Islet precursor cell (in vitro differentiated cells): ENCODE data around the gene PMPCA.
"Not testable (repeated sequence)": the region's sequence is repeated elsewhere in the genome, so short reads cannot be mapped to it uniquely, and the experiment has no call there.

Experiments
- DNase-seq: peaks from one replicate; pipeline ENCODE4 v3.0.0-alpha.2; 2018

Gene PMPCA

DNA sequence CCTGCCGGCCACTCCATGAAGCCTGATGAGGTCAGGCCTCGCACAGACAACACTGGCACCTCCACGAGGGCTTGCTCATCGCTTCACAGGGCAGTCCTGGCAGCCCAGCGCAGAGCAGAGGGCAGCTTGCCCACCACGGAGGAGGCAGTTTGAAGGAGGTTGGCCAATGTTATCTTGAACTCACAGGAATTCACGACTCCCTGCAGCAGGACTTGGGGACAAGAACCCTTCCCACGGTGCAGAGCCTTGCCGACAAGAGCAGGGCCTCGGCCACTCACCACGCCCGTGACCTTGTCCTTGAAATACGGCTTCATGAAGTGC, 15.5 kb upstream of the PMPCA start:
- no peak for DNase-seq

DNA sequence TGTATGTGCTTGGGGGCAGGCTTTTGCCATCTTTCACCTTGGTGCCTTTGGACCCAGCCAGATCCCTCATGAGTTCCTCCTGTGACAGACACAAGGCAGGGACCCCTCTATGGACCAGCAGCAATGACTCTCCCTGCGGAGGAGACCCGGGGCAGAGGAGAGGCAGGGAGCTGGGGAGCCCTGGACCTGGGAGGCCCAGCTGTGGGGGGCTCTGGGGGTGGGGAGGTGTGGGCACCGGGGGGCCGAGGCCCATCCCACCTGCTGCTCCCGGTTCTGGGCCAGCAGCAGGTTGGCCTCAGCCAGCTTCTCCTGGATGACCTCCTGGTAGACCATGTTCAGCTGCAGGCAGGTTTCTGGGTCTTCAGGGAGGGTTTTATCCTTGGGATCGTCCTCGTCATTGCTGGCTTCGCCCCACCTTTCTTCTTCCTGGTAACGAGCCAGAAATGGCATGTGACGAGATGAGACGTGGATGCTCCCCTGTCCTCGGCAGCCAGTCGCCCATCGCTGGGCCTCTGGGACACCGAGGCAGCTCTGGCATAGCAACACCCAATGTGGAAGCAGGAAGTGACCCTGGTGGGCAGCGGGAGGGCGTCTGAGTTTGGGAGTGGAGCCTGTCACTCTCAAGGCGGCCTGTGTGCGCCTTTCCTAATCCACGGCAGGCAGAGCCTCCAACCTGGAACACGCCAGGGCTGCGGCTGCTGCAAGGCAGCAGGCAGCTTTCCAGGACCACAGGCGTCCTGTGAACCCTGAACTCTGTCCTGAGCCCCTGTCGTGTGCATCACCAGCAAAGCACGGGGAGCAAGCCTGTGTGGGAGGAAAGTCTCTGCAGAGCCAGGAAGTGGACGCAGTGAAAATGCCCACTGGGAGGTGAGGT, 14.9 kb upstream of the PMPCA start:
- DNase-seq: no peak

DNA sequence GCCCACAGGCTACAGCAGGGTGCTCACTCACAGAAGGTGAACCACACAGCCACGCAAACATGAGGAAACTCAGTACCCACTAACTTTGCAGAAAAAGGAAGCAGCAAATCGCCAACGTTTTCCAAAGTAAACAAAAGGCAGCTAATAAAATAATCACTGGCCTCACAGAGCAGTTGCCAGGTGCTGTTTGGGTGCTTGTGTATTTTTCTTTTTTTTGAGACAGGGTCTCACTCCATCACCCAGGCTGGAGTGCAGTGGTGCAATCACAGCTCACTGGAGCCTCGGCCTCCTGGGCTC, 14.3 kb upstream of the PMPCA start:
- DNase-seq: no peak

DNA sequence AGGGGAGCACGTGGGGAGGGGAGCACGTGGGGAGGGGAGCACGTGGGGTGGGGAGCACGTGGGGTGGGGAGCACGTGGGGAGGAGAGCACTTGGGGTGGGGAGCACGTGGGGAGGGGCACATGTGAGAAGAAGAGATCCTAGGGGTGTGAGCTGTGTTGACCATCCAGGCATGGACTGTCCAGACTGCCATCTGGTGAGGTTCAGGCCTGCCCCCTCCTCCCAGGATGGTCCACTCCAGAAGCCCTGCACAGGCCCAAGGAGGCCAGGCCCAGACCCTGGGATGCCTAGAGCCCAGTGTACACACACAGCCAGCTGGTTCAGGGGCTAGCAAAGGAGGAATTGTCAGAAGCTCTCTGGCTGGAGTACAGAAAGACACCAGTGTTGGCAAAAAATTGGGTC, 12.8 kb upstream of the PMPCA start:
- DNase-seq: no peak

DNA sequence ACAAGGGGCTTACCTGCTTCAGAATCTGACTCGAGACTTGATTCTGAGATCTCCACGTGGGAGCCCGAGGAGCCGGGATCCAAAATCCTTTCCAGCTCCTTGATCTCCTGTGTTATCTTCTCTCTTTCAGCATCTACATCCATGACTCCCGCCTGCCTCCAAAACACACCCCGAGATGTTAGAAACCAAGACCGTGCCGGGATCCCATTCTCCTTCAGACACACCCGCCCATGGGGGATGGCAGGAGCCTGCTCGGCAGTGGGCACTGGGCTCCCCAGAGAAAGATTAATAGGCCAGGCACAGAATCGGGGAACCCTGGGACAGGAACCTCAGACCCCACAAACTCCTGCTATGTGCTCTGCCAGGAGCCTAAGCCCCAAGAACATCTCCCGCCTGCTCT, 12.2 kb upstream of the PMPCA start:
- DNase-seq: no peak

DNA sequence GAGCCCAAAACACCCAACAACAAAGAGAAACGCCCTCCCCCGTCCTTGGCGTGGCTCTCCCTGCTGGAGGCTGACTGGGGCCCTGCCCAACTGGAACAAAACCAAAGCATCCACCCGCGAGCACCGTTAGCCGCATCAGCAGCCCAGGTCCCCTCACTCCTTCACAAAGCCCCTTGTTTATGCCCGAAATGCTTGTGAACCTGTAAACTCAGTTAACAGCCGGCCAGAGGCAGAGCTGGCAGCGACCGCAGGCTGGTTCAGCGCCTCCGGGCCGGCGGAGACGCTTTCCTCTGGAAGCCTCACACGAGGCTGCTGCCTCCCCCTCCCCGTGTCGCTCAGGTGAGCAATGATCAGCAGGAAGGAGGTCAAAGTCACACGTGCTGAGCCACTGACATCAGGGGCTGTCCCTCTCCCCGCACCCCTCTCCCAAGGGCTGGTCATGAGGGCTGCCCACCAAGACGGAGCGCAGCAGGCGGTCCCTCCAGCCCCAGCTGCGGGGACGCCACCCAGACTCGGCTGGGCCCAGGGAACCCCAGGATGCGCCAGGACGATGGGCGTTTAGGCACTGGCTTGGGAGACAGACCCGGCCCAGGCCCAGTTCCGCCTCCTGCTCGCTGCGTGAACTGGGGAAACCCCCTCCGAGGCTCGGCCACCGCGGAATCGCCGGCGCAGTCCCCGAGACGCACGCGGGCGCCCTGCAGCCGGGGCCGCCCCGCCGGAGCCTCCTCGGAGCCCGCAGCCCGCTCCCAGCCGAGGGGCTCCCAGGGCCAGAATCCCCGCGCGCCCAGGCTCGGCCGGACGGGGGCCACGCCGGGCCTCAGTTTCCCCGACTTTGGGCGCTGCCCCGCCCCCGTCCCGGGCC, 11.1 kb upstream of the PMPCA start:
- no peak for DNase-seq

DNA sequence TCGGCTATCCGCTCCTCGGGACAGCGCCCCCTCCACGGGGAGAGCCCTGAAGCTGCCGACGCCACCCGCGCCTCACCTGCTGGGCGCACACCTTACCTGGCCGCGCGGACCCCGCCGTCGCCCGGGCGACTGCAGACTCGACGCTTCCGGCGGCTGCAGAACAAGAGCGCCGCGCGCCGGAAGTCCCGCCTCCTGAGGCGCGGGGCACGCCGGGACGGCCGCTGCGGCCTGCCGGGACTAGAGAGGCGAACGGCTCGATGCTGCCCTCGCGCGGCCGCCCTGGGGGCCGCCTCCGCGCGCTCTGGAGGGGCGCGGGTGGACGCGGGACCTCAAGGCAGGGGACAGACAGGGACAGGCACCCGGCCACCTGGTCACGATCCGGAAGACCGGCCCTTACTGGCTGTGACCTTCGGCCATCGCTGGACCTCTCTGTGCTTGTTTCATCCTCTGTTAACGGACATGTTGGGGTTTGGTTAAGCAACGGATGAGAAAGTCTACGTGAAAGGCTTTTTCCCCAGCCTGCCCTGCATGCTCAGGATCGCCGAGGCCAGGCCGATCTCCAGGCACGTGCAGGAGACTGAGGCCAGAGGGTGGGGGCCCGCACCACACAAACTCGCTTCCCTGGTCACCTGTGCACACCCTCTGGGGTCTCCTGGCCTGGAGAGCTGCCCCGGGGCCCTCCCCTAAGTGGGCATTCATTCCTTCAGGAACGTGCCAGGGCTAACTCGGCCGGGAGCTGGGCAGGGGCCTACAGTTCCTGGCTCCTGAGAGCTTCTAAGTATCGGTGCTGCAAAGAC, 10.2 kb upstream of the PMPCA start, which contains the start of gene SNAPC4:
SNAPC4 (minus strand) TSS at position 133 of the 797 bp plus-strand sequence. CDS start 1,742 bp downstream, outside the sequence.
- DNase-seq: peak; percentile 91

DNA sequence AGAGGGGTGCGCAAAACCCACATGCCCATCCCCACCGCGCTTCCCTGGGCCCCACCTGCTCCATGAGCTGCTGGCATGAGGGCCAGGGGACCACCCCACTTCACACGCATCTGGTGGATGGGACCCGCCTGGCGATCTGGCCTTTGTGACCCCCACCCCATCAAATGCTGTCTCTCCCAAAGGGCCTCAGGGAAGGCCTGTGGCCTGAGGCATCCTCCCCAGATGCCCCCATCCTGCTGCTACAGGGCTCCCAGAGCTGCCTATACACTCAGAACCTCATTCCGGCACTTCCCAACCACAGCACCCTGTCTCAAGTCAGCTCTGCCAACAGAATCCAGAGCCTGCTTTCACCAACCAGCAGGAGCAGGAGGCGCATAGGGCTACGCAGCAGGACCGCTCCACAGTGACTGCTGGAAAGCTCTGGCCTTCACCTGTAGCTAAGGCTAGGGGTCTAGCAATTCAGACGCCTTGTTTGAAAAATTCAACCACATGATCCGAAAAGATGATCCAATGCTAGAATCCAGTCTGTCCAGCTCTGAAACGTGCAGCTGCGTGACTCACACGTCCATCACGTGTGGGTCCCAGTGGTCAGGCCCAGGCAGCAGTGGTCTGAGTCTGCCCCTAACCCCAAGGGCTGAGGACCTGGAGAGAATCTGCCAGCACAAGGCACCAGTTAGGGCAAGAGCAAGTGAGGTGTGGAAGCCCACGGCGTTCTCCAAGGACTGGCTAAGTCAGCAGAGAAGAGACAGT, 9.1 kb upstream of the PMPCA start:
- no peak for DNase-seq

DNA sequence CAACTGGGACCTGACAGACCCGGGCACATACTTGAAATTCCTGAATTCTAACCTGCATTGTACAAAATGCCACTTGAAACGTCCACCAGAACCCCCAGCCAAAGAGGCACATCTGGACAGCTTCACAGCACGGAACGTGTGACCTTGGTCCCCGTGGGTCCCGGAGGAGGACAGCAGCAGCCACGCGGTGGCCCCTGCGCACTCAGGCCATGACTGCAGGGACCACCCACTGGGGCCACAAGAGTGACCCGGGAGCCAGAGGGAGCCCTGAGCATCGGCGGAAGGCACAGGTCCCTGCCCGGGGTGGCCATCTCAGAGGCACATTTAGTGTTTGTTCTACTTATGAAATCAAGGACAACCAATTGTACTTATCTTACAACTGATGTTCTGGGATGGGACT, 8.4 kb upstream of the PMPCA start:
- no peak for DNase-seq

DNA sequence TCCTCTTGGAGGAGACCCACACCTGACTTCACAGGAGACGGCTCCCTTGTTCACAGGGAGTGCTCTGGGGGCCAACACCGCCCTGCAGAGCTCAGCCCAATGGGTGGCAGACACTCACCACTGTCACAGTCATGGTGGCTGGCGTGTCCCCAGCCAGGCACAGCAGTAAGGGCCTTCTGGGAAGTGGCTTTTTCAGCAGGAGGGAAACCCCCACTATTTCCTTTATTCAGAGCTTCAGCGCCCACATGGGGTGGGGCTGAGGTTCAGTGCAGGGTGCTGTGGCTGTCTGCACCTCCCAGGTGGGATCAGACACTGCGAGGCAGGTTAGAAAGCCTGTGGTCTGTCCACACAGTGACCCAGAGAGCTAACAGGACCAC, 6.9 kb upstream of the PMPCA start:
- DNase-seq: no peak

DNA sequence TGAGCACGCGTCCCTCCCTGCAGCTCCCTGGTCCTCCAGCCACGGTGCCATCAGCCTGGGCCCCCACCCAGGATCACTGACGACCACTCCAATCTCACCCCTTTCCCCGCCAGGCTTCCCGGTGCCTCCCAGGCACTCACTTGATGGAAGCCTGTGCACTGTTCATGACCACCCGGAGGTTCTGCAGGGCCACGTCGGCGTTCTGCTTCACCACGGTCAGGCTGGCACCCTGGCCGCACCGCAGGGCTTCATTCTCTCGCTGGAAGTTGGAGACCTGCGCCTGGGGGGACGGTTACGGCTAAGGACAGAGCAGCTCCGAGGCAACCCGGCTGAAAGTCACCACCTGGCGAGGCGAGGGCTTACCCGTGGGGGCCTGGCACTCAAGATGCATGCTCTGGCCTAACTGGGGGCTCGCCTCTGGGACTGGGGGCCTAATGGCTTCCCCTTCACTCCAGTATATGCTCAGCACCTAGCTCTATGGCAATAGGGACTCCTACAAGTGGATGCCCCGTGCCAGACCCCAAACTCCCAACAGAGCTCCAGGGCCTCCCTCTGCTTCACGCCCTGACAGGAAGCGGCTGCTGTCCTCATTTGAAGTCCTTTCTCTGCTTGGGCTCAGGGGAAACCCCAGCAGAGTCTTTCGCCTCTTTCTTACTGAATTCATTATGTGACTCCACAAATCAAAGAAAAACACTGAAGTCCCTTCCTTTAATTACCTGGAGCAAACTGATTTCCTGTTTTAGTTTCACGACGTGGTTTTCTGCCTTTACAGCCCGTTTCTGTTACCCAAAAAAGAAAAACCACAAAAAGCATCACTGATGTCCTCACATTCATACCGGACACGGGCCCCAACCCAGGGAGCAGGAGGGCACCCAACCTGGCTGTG, 6.3 kb upstream of the PMPCA start:
- no peak for DNase-seq

DNA sequence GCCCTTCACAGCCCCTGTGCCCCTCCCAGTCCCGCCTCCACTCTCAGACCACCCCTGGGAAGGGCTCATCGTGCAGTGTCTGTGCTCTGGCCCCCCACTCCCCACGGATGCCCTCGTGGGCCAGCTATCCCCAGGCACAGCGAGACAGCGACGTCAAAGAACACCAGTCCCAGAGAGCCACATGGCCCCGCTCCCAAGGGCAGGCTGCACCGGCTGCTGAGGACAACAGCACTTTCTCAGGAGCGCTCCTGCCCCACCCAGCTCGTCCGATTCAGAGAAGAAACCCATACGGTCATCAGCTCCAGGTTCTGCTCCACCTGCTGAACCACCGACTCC, 5.7 kb upstream of the PMPCA start:
- DNase-seq: no peak

DNA sequence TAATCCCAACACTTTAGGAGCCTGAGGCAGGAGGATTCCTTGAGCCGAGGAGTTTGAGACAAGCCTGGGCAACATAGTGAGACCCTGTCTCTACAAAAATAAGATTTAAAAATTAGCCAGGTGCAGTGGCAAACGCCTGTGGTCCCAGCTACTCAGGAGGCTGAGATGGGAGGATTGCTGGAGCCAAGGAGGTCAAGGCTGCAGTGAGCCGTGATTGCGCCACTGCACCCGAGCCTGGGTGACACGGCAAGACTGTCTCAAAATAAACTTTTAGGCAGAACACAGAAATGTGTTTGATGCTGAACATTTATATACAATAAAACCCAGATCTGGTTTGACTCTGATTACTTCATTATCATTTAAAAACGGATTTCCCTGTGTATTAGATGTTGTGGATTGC, 5.0 kb upstream of the PMPCA start:
- no peak for DNase-seq

DNA sequence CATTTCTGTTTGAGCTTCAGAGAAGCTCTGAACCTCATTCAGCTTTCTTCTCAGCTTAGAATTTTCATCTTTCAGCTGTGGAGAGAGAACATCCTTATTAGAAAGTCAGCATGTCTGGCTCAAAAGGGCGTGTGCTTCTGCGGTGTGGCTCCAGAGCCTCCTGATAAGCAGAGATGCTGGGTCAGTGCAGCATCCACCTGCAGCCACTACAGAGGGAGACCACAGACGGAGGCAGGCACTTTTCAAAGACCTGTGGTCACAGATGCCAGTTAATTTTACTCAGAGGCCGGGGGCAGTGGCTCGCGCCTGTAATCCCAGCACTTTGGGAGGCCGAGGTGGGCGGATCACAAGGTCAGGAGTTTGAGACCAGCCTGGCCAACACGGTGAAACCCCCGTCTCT, 4.6 kb upstream of the PMPCA start:
- not testable (repeated sequence) for DNase-seq

DNA sequence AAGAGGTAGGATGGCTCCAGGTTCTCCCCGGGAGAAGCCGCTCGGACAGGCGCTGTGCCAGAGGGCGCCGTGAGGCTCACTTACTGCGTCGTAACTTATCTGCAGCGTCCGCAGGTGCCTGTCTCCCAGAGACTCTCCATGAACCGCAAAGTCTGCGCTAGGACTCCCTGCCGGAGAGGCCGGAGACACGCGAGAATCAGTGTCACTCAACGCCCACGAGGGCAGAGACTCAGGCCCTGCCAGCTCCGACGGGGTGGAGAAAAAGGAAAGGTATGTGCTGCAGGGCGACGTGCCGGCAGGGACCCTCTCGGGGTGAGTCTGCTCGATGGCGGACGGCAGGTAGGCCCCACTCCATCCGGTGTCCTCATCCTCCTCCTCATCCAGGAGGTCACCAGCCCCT, 3.4 kb upstream of the PMPCA start:
- not testable (repeated sequence) for DNase-seq

DNA sequence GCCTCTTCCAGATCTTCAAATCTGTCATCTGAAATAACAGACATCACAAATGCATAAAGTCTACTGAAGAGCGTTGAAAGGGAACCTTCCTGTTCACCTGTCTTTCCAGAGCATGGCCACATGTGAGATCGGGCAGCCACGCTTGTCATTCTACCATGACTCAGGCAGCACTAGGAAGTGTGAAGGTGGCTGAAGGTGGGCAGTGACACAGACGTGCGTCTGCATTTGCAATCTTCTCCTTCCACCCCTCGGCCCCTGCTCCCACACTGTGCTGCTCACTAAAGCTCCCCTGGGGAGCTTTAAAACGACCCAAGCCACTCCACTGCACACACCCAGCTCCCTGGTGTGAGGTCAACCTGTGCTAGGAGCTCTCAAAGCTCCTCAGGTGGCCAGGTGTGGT, 2.5 kb upstream of the PMPCA start:
- DNase-seq: no peak

DNA sequence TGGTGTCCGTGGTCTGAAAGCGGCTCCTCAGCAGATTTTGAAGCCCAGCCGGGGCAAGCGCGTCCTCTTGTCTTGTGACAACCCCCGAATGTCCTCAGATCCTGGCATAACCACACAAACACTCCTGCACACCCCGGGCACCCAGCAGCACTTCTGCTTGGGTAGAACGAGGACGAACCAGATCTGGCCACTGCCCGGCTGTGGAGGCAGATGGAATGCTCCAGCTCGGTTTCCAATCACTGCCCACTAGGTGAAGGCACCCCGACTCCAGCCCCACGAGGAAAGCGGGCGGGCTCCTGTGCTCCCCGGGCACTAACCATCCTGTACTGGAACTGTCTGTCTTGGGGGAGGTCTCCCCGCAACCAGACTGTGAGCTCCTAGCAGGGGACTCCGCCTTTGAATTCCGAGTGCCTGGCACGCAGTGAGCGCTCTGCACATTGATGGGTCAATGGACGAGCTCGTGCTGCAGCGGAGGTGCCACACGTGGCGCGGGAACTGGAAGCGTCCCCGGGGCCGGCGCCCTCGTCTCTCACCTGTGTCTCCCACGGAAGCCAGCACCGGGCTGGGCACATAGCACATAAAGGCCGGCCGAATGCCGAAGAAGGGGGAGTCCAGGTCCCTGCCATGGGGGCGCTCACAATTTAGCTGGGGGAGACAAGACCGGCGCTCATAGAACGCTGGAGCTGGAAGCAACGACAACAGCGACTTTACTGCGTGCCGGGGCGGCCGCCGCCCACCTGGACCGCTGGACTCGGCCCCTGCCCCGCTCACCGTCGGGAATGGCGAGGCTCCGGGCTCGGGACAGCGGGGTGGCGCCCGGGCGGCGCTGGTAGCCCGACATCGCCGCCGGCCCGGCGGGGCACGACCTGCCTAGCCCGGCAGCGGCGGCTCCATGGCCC, 652 bp upstream of the PMPCA start:
- peak; percentile 62 for DNase-seq

DNA sequence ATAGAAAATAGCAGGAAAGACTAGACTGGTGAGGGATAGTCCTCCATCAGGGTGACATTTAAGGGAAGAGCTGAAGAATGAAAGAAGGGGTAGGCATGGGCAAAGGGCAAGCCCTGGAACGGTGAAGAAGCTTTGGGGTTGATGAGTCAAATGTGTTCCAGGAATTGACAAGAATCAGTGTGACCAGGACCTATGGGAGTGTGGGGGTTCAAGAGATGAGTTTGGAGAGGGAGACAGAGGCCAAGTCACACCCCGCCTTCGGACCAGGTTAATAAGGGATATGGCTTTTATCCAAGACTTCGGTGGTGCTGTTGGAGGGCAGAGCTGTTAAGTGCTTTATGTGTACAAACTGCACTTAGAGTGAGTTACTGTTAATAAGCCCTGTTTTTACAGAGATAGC, 920 bp downstream of the PMPCA start:
- DNase-seq: no peak

DNA sequence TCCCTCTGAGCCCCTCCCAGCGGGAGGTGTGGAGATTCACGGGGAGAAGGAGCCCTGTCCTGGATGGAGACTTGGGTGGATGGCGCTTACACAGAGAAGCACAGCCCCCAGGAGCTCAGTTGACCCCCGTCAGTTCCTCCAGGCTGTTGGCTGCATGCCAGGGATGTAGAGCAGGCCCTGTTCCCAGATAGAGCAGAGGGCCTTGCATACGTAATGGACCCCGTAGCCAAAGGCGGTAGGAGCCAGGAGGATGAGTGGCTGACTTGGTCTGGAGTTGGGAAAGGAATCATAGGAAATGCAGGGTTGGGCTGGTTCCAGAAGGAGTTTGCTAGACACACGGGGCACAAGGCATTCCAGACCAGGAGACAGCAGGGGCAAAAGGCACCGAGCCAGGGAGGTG, 2.5 kb downstream of the PMPCA start:
- DNase-seq: no peak

DNA sequence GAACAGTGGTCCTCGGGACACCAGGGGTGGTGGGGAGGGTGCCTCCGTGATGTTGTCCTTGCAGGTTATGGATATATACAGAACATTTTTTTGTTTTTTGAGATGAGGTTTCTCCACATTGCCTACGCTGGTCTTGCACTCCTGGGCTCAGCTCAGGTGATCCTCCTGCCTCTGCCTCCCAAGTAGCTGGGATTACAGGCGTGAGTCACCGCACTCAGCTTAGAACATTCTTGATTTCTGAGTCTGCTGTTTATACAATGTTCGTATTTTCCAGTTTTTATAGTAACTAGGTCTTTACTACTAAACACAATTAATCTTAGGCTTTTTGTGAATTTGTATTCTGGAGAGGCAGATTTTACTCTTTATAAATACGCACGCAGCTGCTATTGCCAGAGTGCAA, 6.0 kb downstream of the PMPCA start:
- no peak for DNase-seq

DNA sequence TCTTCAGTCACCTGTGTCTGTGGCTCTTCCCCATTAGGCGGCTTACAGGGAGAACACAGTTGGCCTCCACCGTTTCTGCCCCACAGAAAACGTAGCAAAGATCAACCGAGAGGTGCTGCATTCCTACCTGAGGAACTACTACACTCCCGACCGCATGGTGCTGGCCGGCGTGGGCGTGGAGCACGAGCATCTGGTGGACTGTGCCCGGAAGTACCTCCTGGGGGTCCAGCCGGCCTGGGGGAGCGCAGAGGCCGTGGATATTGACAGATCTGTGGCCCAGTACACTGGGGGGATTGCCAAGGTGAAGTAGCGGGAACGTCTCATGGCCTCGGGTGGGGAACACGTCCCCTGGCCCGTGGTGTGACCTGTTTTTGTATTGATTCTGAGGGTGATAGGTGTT, 6.5 kb downstream of the PMPCA start:
- no peak for DNase-seq
